Dermis blood vessel endothelial cell (primary cell): ENCODE data around the gene SCT. TPM values are rescaled to one million over a fixed set of nuclear protein-coding genes. Genes with fewer than 3 reads are reported as not detected.

Source experiments
- DNase-seq: peaks from one replicate; pipeline ENCODE4 v3.0.0; 2010
- total RNA-seq: library from RNA; depleted of rRNA; stranded (reverse); fragments of >200 nt; gene quantifications from 2 replicates; pipeline ENCODE4 v1.2.3, GENCODE V29; 2014

SCT gene
- total RNA-seq, 1 donor from 2014 or later: not detected

DNA sequence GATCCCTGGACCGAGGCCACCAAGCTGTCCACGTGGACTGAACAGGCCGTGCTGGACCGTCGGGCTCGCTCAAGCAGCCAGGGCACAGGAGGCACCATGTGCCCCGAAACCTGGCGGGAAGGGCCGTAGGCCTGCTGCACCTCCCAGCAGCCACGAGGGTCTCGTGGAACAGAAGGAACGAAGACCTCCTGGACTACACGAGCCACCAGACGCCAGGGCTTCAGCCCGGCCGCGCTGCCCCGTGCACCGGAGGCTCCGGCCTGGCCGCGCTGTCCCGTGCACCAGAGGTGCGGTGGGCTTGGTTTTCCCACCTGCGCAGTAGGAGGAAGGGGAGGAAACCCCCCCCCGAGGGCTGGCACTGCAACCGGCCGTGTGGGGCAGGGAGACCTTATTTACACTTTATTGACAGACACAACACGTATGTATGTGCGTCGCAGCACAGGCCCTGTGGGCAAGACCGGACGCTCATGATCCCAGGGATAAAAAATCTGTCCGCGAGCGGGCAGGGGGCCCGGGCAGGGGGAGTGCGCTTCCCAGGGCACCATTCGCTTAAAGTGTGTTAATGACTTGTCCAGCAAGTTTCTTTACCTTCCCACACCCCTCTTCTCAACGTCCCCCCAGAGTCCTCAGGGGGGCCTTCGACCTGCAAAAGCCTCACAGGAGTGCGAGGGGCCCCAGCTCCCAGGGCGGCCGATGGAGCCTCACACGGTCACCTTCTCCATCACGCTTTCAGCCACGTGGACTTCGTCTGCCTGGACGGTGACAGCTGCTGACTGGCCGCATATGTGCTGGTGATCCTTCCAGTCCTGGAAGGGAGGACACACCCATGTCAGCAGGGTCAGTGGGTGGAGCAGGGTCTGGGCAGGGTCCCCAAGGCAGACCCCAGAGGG is 17.1 kb upstream of the SCT start:
- DNase-seq: no peak

- DNase-seq: no peak
These were observed 16.4 kb upstream of the SCT start for GRCh38 chr11:643366-643765.

DNA sequence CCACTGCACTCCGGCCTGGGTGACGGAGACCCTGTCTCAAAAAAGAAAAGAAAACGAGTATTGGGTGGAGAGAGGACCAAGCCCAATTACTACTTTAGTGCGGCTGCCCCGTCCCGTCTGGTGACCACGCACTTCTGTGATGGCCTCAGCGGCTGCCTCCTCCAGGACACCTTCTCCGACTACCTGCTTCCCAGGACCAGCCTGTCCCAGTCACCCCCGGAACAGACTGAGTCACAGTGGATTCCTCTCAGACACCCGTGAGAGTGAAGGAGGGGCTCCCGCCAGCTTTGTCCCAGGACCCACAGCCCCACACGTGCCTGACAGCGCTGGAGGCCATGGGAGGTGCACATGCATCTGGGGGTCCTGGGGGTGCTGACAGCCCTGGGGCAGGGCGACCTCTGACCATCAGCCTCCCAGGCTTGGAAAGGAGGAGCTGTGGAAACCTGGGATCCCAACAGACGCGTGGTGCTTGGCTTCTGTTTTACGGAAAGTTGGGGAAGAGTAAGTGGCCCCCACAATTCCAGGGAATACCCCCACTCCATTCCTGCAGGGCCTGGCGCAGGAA is 14.9 kb upstream of the SCT start:
- no peak for DNase-seq

- DNase-seq: peak; percentile 23
These were observed 13.2 kb upstream of the SCT start for GRCh38 chr11:640021-640706.

GRCh38 chr11:639332-639955 is 12.5 kb upstream of the SCT start:
- peak; percentile 12 for DNase-seq

GRCh38 chr11:638631-639331 is 11.8 kb upstream of the SCT start:
- peak; percentile 22 for DNase-seq

GRCh38 chr11:637593-638521 is 10.9 kb upstream of the SCT start:
- no peak for DNase-seq

GRCh38 chr11:637333-637592 is 10.3 kb upstream of the SCT start:
- no peak for DNase-seq

GRCh38 chr11:636511-637332 is 9.7 kb upstream of the SCT start, which contains the start of gene DRD4:
DRD4 (plus strand) TSS chr11:637269; CDS start chr11:637305, 36 bp downstream.
- peak; percentile 11 for DNase-seq

DNA sequence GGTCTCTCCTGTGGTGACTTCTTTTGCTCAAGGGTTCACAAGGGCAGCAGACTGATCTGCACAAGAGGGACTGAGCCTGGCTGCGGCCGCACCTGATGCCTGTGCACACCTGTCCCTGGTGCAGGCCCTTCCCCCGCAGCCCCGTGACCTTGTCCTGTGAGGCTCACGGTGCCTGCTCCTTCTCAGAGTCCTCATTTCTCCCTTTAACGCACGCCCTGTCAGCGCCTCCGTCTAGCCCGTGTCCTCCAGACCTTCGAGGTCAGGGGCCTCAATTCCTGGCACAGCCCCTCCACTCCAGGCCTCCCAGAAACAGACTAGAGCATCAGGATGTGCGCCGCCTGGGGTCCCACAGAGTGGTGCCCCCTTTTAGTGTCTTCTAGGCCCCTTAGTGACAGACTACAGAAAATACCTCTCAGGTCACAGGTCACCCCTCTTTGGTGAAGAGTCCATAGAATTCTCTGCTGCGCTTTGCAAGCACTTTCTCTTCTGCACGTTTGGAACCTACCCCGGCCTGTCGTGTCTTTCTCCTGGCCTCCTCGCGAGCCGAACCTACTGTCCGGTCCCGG is 9.0 kb upstream of the SCT start:
- no peak for DNase-seq

DNA sequence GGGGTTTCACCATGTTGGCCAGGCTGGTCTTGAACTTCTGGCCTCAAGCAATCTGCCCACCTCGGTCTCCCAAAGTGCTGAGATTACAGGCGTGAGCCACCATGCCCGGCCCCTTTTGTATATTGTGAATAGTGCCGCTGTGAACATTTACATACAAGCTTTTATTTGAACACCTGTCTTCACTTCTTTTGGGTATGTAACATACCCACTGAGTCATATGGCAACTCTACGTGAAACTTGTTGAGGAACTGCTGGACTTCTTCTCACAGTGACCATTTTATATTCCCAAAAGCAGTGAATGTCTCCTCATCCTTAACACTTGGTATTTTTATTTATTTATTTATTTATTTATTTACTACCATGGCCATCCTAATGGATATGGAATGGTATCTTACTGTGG is 3.9 kb upstream of the SCT start:
- DNase-seq: no peak

- no peak for DNase-seq
These were observed 2.2 kb upstream of the SCT start for GRCh38 chr11:629237-629583.

GRCh38 chr11:628056-628455 is 1.1 kb upstream of the SCT start:
- no peak for DNase-seq

- no peak for DNase-seq
These were observed 261 bp upstream of the SCT start for GRCh38 chr11:627308-627576.

DNA sequence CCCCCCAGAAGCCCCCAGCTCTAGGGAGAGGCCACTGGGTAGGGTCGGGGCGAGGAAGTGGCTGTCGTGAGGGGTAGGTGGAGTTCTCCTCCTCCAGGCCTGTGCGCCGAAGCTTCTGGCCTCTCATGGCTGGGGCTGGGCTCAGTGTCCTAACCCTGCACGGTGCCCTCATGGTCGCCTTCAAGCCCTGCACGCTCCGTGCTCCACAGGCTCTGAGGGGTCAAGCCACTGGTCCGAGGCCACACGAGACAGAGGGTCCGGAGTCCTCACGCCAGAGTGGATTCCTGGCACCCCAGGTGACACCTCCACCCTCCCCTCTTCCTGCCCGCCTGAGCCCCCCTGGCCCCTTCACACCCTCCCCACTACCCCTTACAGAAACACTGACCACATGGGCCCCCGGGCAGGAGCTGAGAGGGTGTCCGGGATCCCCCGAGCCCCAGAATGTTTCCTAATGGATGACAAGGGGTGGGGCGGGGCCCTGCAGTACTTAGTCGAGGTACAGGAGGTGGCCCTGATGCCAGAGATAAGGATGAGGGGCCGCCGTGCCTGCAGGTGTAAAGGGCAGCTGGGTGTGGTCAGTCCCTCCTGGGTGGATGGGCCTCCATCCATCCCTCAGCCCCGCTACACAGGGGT is 1.2 kb downstream of the SCT start:
- no peak for DNase-seq

GRCh38 chr11:624705-625635 is 2.0 kb downstream of the SCT start, which contains the start of gene CDHR5:
CDHR5 (minus strand) TSS chr11:624955; CDS start chr11:624902, 53 bp downstream.
- DNase-seq: no peak

- DNase-seq: no peak
These were observed 2.8 kb downstream of the SCT start for GRCh38 chr11:623999-624704.

- no peak for DNase-seq
These were observed 3.6 kb downstream of the SCT start for GRCh38 chr11:623349-623869.
